PC-9 (cell line): ENCODE results near the gene COMMD2.

ENCODE experiments used
- CTCF ChIP-seq: fragments of 200-600 bp; sonication (generic); conservative IDR thresholded peaks from 2 replicates; pipeline ENCODE4 v1.6.1; 2017; ENCODE audit warnings: mixed run types, antibody characterized with exemption, mild to moderate bottlenecking, moderate library complexity
- EZH2 ChIP-seq: fragments of 200-600 bp; sonication (generic); IDR thresholded peaks from 2 replicates; pipeline ENCODE4 v1.8.0; 2017; ENCODE audit warnings: antibody characterized with exemption, low read depth

GRCh38 chr3:149801639-149802038 is 49.4 kb upstream of the COMMD2 start:
- no peak for TF ChIP-seq CTCF
- no peak for TF ChIP-seq EZH2
